Stimulated activated CD4-positive, alpha-beta T cell treated with anti-CD3 and anti-CD28 coated beads, Interleukin-4, amount 100 ng/mL, for 48 hours (primary cell): ENCODE measurements around the gene CXXC5.
"Not testable (repeated sequence)": the region's sequence is repeated elsewhere in the genome, so short reads cannot be mapped to it uniquely, and the experiment has no call there.

Experiments used
- DNase-seq, 2 donors: peaks; one replicate each; pipeline ENCODE4 v3.0.0-alpha.2; 2020; ENCODE audit warnings: low read depth in 2 of 2

The CXXC5 gene

DNA sequence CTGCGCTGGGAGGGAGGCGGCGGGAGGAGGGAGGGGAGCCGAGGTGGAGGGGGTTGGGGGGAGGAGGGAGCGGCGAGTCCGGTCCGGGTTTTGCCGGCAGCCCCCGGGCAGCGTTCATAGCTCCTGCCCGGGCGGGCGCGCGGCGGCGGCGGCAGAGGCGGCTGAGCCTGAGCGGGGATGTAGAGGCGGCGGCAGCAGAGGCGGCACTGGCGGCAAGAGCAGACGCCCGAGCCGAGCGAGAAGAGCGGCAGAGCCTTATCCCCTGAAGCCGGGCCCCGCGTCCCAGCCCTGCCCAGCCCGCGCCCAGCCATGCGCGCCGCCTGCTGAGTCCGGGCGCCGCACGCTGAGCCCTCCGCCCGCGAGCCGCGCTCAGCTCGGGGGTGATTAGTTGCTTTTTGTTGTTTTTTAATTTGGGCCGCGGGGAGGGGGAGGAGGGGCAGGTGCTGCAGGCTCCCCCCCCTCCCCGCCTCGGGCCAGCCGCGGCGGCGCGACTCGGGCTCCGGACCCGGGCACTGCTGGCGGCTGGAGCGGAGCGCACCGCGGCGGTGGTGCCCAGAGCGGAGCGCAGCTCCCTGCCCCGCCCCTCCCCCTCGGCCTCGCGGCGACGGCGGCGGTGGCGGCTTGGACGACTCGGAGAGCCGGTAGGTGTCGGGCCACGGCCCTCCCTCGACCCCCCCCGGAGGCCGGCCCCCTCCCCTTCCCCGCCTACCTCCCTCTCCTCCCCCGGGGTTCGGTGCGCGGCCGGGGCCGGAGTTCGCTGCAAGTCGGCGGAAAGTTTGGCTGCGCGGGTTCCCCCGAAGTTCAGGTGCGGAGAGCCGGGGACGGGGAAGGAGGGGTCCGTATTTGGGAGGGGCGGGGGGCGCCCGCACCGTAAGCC, at the start of gene CXXC5:
TSS of gene CXXC5 (plus strand) at position 145 of the 877 bp plus-strand sequence. CDS start 32,175 bp downstream, outside the sequence.
- DNase-seq, result peak in 1 of 2 donors; percentile 36

DNA sequence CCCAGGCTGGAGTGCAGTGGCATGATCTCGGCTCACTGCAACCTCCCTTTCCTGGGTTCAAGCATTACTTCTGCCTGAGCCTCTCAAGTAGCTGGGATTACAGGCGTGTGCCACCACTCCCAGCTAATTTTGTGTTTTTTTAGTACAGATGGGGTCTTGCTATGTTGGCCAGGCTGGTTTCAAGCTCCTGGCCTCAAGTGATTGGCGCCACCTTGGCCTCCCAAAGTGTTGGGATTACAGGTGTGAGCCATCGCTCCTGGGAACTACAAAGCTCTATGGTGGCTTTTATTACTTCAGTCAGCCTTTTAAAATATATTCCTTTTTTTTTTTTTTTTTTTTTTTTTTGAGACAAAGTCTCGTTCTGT, 49.6 kb upstream of the CXXC5 start:
- DNase-seq, result not testable (repeated sequence)

DNA sequence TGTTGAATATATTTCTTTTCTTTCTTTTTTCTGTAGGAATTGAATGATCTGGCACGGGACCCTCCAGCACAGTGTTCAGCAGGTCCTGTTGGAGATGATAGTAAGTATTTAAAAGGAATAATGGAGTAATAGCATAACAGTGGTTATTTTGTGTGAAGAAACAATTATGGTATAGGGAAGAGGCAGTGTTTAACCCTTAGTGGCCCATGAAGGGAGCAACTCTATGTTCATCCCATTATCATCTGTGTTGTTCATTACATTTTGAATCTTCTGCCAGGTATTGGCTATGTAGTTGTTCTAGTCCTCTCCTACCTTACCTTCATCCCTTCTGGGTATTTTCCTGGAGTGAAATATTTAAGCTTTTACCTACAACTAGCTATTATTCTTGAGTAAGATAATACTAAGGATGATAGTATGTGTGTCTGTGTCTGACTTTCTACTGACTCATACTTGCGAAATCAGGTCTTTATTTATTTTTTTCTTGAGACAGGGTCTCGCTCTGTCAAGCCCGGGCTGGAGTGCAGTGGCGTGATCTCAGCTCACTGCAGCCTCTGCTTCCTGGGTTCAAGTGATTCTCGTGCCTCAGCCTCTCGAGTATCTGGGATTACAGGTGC, 47.7 kb upstream of the CXXC5 start:
- no peak for DNase-seq

DNA sequence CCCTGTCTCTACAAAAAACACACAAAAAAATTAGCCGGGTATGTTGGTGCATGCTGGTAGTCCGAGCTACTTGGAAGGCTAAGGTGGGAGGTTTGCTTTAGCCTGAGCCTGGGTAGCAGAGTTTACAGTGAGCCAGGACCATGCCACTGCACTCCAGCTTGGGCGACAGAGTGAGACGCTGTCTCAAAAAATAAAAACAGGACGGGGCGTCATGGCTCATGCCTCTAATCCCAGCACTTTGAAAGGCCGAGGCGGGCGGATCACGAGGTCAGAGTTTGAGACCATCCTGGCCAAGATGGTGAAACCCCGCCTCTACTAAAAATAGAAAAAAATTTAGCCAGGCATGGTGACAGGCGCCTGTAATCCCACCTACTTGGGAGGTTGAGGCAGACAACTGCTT, 46.7 kb upstream of the CXXC5 start:
- no peak for DNase-seq

DNA sequence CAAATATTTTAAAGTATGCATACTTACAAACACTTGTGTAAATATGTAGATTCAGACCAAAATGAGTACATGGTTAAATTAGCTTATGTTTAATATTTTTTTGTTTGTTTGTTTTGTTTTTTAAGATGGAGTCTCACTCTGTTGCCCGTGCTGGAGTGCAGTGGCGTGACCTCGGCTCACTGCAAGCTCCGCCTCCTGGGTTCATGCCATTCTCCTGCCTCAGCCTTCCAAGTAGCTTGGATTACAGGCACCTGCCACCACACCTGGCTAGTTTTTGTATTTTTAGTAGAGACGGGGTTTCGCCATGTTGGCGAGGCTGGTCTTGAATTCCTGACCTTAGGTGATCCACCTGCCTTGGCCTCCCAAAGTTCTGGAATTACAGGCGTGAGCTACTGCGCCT, 46.2 kb upstream of the CXXC5 start:
- DNase-seq, result not testable (repeated sequence)

DNA sequence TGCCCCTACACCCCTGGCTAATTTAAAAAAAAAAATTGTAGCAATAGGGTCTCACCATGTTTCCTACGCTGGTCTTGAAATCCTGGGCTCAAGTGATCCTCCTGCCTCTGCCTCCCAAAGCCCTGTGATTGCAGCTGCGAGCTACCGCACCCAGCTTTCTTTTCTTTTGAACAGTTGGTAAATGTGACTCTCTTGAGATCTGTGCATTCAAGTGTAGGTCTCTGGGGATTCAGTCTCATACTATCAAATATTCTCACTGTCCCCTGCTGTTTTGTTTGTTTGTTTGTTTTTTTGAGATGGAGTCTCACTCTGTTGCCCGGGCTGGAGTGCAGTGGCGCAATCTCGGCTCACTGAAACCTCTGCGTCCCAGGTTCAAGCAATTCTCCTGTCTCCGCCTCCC, 42.3 kb upstream of the CXXC5 start:
- no peak for DNase-seq

DNA sequence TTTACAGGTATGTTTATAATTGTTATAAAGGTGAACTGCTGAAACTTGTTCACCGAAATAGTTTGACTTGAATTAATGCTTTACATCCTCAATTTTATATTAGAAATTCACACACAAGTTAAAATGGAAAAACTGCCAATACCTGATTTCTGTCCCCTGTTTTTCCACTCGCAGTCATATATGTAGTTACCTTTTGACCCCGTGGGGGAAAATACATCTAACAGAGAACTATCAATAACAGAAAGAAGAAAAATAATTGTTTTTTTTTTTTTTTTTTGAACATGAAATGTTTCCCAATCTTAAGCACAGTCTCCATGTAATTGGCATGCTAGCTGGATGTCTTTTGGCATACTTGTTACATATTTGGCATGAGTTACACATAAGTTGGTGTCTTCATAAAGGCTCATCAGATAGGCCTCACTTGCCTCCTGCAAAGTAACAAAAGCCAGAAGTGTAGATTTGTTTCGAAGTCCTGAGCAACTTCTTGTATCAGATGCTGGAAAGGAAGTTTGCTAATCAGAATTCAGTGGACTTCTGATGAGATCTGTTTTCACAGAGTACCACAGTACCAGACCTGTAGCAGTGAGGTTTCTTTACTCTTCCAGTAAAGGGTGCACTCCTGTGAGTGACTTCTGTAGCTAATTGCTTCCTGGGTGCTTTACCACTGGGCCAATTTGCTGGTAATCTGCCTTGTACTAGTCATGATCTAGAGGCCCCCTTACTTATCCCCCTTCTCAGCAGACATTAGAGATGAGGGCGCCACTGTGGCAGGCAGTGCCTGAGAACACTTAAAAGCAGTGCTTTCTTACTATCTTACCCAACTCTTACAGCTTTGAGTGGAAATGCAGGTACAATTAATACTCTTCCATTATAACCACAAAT, 36.2 kb upstream of the CXXC5 start:
- no peak for DNase-seq

DNA sequence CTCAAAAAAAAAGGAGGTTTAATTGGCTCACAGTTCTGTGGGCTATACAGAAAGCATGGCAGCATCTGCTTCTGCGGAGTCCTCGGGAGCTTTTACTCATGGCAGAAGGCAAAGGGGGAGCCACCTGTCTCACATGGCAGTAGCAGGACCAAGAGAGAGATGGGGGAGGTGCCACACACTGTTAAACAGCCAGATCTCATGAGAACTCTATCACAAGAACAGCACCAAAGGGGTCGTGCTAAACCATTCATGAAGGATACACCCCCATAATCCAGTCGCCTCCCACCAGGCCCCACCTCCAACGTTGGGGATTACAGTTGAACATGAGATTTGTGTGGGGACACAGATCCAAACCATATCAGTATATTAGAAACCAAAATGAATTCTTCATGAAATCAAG, 28.3 kb upstream of the CXXC5 start:
- DNase-seq, result no peak

DNA sequence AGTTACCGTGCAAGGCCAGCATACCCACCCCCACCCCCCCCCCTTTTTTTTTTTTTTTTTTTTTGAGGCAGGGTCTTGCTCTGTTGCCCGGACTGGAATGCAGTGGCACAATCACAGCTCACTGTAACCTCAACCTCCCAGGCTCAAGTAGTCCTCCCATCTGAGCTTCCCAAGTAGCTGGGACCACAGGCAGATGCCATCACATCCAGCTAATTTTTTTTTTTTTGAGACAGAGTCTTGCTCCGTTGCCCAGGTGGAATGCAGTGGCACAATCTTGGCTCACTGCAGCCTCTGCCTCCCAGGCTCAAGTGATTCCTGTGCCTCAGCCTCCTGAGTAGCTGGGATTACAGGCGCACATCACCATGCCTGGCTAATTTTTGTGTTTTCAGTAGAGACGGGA, 22.8 kb upstream of the CXXC5 start:
- not testable (repeated sequence) for DNase-seq

DNA sequence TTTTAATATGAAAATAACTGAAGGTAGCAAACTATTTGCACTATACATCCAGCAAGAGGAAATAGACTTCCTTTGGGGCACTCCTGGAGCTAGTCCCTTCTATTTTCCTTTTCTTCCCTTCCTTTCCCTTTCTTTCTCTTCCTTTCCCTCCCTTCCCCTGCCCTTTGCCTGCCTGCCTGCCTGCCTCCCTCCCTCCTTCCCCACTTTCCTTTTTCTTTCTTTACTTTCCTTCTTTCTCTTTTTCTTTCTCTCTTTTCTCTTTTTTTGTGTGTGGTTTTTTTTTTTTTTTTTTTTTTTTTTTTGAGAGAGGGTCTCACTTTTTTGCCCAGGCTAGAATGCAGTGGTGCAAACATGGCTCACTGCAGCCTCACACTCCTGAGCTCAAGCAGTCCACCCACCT, 17.3 kb upstream of the CXXC5 start:
- no peak for DNase-seq

DNA sequence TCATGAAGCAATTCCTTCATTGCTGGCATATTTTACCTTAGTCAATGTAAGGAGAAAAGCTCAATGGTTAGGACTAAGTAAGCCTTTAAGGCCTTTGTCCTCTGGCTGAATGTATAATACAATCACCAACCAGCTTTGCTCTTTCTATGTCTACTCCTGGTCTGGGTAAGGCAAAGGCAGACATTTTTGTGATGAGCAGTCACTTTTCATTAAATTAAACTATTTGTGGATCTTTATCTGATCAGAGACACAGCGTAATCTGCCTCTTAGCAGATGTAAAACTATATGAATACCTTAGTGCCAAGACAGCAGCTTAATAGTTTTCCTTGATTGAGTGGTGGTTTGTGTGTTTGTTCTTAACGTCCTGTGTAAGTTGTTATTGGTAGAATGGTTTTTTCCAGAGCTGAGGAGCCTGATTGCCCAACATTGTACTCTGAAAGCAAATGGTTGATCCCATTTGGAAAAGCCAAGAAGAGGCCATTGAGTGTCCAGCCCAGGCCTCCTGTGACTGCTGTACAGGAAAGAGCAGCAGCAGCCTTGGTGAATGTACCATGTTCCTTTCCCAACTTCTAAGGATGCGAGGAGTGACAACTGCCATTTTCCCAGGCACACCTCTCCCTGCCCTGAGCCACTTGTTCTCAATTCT, 16.5 kb upstream of the CXXC5 start:
- no peak for DNase-seq

DNA sequence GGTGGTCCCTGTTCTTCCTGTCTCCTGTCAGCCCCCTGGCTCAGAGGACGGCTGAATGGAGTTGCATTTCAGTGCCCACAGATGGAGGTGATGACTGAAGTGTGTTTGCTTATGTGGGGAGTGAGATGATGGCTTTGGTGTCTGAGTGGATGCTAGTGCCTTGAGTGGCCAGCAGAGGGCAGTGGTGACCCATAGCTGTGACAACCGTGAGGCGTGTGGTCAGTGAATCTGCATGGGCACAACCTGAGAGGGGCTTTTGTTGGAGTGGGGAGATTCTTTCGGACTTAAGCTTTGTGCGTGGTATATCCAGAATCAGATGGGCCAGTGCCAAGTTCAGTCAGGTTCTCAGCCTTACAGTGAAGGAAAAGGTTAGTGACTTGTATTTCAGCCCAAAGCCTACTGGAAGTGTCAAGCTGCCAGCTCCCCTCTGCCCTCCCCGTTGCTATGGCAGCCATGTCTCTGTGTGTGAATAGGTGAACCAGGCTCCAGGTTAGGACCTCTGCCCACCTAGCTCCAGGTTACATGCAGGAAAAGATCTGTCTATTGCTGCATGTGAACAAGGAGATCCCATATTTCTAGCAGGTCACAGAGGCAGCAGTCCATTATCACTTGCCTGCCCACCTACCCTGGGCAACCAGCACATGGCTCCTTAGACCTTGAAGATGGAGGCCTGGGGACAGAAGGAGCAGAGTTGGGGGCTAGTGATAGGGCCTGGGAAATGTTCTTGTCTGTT, 14.7 kb upstream of the CXXC5 start:
- DNase-seq, result peak in 1 of 2 donors; percentile 56

DNA sequence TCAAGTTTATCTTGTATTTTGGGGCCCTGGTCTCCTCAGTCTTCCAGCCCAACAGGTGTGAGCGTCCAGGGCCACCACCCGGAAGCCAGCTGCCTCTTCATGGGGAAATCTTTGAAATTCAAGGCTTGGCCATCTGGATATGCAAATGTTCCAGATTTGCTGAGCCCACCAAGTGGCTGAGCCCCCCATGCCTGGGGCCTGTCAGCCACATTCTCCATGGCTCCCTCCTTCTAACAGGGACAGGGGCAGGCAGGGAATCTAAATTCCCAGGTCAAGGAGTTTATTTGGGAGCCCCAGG, 14.2 kb upstream of the CXXC5 start:
- DNase-seq, result no peak

DNA sequence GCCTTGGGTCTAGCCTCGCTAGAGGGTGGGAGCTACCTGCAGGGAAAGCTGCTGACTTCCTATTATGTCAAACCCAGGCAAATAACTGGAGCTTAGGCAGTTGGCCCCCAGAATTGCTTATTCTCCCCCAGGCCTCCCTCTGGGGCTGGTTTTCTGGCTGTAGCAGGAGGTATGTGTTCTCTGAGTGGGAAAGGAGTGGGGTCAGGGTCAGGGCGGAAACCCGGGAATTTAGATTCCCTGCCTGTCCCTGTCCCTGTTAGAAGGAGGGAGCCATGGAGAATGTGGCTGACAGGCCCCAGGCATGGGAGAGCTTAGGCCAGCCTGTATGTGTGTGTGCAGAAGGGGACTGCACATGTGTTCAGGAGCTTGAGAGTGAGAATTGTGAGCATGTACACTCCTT, 13.6 kb upstream of the CXXC5 start:
- DNase-seq, result no peak

DNA sequence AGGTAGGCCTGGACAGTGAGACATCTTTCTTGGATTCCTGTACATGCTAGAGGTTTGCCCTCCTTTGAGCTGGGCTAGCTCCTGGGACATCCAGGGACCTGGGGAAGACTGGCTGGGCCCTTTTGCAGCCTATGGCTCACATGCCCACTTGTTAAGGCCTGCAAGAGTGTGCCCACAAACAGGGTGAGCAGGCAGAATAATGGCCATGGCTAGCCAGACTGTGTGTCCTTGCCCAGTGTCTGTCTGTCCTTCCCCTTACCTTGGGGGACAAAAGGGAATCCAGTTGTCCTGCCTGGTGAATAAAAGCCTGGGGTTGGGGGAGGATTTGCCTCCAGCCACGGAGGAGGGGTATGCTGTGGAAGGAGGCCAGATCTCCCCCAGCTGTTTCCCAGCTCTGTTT, 13.0 kb upstream of the CXXC5 start:
- DNase-seq, result no peak

DNA sequence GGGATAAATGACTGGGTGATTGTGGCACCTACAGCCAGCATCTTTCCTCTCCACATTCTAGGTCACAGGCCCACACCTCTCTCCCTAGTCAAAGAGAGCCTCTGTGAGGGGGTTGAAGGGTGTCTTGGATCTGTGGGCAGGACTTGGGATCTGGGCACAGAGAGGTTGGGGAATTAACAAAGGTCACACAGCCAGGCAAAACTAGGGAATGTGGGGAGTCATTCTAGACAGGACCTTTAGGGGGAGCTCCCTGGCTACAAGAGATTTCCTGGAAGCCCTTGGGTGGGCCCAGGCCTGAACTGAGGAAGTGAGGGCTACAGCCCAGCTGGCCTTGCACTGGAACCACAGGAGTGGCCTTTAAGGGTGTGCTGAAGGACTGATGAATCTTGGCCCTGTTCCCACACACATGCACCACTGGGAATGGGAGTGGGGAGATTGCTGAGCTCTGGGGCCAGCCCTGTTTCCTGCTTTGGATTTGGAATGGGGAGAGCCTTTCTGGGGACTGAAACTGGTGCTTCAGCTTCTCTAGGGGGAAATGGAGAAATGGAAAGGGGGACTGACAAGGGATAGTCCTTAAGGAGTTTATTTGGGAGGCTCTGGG, 12.4 kb upstream of the CXXC5 start:
- DNase-seq, result no peak

DNA sequence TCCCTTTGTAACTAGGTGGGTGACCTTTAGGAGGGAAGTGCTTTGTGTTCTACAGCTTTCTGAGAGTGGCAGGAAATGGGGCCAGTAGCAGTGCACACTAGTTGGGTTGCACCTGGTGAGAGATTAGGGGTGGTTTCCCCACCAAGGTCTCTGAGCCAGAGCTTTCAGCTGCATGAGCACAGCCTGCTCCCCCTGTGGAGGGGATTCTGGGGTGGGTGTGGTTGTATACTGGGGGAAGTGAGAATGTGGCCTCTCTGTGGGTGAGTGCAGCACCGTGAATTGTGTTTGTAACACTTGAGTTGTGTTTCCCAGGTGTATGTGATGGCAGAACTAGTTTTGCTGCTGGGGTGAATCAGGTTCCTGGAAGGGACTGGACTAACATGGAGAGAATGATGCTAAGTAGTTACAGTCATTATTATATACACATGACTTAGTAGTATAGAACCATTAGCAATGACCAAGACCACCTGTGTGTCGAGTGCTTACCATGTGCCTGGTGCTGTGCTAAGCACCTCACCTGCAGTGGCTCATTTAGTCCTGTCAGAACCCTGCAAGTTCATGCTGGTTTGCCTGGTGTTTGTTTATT, 11.8 kb upstream of the CXXC5 start:
- peak in 1 of 2 donors; percentile 38 for DNase-seq

DNA sequence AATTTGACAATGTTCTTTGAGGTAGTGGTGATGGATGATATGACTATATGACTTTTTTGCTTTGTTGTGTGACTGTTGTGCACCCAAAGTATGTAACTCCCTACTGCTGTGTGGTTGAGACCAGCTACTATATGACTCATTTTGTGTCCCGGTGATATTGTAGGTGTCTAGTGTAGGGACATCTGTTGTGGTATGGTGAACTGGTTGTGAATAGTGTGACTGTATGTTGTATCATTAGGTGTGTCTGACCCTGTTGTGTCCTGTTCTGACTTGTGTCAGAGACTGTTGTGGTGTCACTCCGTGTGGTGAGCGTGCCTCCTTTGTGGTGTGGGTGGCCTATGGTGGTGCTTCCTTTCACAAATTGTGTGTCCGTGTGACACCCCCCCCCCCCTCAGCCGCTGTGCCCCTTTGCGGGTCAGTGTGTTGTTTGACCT, 11.2 kb upstream of the CXXC5 start:
- no peak for DNase-seq

DNA sequence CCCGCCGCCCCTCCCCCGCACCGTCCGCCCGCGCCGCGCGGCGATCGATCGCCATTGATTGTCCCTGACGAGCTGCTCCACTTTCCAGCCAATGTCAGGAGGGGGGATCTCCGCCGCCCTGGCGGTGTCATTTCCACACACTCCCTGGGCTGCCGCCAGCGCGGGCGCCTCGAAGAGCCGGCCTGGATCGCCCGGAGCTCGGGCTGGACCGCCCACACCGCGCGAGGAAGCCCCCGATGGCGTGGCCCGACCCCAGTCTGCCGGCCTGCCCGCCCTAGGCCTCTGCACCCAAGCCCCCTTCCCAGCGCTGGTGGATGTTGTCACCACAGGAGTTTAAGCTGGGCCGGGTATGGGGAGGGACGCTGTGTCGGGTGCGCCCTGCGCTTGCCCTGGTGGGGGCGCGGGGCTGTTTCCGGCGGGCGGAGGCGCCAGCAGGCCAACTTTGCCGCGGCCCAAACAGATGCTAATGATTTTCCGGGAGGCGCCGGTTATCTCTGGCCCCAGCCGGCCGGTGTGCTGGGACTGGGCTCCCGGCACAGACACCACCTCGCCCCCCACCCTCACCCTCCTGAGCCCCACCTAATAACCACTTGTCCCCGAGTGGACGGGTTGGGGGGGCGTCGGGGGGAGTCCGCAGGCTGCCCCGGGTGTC, 10.6 kb upstream of the CXXC5 start:
- no peak for DNase-seq
